ENCODE results near the gene MS4A3.

- TF ChIP-seq EZH2phosphoT487 (IDR thresholded peaks at IDR 0.05; ENCODE audit: insufficient read depth, low read depth) (no peak), EZH2 (IDR thresholded peaks at IDR 0.05; ENCODE audit: insufficient read depth, poor library complexity, severe bottlenecking) (no peak)
Measured at GRCh38 chr11:60016881-60017280, 39.6 kb upstream of the MS4A3 start, which contains the start of gene OOSP4B.

All from GM23248 (cell line).